Ovary (tissue), 3 donors: ENCODE data around the gene ENGASE.

Source experiments
- EP300 ChIP-seq: sonication (generic); formaldehyde crosslinking; IDR thresholded peaks from one replicate; pipeline ENCODE4 v1.6.1; 2017; ENCODE audit warnings: antibody characterized with exemption
- POLR2A ChIP-seq: fragments of 450-650 bp; IDR thresholded peaks from one replicate; pipeline ENCODE4 v1.6.1; 2017; ENCODE audit warnings: antibody characterized with exemption, mild to moderate bottlenecking, moderate library complexity
- TF ChIP-seq, protein P1 (sequence below), 3 donors: fragments of 450-650 bp in 2 of 3; fragments of 200-600 bp in 1 of 3; IDR thresholded peaks; one replicate each; pipeline versions ENCODE4 v1.5.1 to v1.8.0; 2016 to 2022; ENCODE audit warnings: antibody characterized with exemption in 3 of 3, mild to moderate bottlenecking in 1 of 3
- donor health status: DM: no; HTN: no; CAD: no.

DNA sequence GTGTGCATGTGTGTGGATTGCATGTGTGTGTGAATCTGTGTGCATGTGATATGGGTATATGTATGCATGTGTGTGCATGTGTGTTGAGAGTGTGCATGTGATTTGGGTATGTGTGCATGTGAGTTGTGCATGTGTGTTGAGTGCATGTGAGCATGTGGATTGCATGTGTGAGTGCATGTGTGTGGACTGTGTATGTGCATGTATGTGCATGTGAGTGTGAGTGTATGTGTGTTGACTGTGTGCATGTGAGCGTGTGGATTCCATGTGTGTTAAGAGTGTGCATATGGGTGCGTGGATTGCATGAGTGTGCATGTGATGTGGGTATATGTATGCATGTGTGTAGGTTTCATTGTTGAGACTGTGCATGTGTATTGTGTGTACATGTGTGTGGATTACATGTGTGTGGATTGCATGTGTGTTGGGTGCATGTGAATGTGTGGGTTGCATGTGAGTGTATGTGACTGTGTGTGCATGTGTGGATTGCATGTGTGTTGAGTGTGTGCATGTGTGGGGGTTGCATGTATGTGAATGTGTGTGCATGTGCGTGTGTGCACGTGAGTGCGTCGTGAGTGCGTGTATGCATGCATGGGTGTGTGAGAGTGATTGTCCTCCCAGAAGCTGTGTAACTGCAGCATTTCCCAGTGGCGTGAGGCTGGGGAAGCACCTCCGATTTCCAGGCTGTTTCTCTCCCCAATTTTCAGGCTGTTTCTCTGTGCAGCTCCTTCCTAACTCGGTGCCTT, 31.3 kb upstream of the ENGASE start:
- TF ChIP-seq, protein P1, sequence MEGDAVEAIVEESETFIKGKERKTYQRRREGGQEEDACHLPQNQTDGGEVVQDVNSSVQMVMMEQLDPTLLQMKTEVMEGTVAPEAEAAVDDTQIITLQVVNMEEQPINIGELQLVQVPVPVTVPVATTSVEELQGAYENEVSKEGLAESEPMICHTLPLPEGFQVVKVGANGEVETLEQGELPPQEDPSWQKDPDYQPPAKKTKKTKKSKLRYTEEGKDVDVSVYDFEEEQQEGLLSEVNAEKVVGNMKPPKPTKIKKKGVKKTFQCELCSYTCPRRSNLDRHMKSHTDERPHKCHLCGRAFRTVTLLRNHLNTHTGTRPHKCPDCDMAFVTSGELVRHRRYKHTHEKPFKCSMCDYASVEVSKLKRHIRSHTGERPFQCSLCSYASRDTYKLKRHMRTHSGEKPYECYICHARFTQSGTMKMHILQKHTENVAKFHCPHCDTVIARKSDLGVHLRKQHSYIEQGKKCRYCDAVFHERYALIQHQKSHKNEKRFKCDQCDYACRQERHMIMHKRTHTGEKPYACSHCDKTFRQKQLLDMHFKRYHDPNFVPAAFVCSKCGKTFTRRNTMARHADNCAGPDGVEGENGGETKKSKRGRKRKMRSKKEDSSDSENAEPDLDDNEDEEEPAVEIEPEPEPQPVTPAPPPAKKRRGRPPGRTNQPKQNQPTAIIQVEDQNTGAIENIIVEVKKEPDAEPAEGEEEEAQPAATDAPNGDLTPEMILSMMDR (IDR thresholded peaks at IDR 0.05), result no peak
- TF ChIP-seq POLR2A (no peak), EP300 (no peak)
